NCI-H446 (cell line): Measurements from ENCODE around the gene ZSCAN29.

Experiments used
- DNase-seq, 2 experiments: peaks; one replicate each; lab custom pipeline; 2025; lab: John Stamatoyannopoulos, UW

The ZSCAN29 gene

DNA sequence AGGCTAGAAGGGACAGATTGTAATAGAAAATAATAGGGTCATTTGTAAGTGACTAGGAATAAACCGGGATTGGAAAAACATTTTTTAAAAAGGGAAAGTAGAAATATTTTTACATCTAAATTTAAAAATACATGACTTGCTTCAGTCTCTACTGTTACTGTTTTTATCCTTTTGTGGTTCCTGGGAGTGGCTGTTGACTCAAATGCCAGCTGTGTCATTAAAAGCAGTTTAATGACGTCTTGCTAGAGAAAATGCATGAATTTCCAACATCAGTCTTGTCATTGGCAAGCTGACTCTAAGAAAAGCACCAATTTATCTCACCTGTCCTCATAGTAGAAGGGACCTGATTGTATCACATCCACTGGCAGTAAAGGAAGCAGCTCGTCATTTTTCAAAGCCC is 23.7 kb downstream of the ZSCAN29 start:
- no peak for DNase-seq

DNA sequence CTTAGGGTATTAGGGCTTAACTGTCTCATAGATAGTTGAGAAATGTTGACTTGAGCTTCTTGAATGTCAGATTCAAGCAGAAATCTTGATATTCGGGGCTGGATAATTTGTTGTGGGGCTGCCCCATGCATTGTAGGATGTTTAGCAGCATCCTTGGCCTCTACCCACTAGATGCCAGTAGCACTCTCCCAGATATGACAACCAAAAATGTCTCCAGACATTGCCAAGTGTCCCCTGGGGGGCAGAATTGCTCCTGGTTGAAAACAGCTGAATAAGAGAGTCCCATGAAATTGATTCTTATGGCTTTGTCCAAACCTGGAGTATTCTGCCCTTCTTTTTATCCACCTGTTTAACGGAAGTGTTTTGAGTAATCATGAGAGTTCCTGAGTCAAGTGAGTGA is 24.5 kb downstream of the ZSCAN29 start:
- no peak for DNase-seq

DNA sequence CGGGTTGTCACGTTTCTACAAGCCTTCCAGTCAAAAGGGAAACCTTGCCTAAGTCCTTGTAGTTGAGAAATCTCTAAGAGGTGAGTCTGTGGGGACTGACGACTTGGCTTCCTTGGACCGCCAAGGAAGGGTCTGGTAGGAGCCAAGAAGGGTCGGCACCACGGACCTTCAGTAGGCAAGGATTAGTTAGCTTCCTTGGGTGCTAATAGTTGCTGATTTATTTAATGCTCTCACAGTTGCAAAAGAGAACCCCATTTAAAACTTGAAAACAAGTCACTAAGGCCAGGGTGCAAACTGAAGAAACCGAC is 40.1 kb downstream of the ZSCAN29 start:
- no peak for DNase-seq

DNA sequence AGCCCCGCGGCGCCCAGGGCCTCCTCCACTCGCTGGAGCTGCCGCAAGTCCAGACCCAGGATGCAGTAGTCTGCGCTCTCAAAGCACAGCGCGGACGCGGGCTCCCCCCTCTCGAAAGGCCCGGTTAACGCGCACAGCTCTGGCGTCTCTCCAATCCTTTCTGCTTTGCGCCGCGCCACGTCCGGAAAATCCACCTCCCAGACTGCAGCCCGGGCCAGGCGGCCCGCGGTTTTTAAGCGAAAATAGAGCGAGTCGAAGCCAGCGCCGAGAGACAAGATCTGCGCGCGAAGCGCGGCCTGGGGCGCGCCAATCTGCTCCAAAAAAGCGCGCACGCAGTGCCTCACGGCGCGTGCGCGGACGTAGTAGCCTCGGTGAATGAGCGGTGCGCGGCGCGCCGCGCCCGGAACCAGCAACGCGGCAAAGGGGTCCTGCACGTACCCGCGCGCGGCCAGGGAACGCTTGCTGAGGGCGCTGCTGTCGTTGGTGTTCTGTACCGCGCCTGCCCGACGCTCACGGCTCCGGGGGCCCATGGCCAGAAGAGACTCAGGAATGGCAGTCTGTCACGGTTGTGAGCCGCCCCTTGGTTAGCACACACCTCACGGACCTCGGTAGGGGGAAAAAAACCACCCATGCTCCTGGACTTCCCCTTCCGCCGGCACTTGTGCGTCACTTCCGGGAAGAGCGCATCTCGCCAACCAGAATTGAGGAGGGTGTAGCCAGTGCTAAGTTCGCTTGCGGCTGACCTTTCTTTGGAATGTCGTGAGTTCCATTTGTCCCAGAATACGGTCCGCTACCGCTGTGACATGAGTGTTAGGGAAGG is 40.7 kb downstream of the ZSCAN29 start, which contains the start of gene LCMT2:
Gene LCMT2, minus strand, starts transcription at position 614 of the 820 bp plus-strand sequence. Its CDS starts 84 bp downstream, at position 530.
- DNase-seq, result peak; percentile 93

DNA sequence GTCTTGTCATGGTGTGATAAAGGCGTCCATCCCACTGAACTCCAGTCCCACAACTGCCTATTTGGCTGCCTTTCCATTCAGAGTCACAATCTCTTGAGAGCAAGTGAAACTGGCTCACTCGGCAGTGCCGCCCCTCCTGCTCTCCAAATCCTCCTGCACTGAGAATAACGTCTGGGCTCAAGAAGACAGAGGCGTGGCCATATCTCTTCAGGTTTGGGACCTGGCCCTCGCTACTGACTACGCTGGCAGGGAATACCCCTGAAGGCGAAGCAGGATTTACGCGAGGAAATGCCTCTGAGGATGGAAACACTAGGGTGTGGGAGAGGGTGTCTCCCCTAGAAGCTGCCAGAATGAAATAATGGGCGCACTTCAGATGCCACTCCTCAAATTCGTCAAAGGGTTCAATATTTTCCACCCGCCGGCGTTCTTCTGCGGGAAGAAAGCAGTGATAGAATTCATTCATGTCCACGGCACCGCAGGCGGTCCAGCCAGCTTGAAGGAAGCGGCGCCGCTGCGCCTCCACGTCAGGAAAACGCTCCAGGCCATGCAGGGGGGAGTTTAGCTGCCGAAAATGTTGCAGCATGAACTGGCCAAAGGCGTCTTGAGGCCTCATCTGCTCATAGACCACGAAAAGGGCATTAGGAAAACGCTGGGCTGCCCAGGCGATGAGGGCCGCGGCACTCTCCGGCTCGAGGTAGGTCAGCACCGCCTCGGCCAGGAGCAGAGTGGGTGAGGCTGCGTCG is 41.5 kb downstream of the ZSCAN29 start:
- DNase-seq, result no peak

DNA sequence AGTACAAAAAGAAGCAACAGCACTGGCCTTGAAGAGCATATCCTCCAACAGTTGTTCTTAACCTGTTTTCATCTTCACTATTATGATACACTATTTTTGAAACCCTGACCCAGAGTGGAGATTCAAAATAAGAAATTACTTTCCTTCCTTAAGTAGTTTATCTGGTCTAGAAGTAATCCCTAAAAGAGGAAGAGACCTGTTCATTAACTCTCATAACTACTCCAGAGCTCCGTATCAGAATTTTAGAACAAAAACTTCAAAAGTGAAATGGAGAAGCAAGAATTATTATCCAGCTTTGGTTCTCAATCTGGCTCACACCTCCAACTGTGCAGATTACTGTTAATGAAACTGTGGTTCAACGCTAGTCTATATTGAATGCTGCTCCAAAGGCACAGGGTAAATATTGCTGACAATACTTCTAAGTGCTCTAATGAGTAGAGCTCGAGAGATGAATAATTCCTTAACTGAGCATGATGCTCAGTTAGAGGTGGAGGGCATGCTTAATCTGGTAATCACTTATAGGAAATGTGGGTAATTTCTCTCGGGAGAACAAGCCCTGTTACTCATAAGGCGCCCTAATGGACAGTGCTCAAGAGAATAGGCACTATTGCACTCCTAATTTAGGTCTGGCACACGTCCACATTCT is 45.7 kb downstream of the ZSCAN29 start:
- no peak for DNase-seq

DNA sequence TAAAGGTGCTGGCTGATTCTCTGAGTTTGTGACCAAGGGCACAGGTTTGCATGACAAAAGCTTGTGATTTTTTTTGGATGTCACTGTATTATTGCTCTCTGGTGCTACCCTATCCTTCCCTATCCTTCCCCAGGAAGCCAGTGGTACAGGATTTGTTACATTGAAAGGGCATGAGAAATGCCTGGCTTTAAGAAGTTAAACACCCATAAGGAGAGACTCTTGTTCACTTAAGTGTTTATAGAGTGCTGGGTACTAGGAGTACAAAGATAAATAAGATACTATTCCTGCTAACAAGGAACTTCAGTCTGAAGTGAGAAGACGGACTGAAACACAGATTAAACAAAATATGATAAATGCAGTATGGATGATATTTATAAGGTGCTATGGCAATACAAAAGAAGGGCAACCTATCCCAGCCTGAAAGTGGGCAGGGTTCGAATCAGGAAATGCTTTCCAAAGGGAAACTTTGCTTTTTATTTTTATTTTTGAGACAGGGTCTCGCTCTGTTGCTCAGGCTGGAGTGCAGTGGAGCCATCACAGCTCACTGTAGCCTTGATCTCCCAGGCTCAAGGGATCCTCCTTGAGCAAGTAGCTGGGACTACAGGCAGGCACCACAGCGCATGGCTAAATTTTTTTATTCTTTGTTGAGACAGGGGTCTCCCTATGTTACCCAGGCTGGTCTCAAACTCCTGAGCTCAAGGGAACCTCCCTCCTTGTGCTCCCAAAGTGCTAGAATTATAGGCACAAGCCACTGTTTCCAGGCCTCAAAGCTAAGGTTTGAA is 51.7 kb downstream of the ZSCAN29 start:
- no peak for DNase-seq

DNA sequence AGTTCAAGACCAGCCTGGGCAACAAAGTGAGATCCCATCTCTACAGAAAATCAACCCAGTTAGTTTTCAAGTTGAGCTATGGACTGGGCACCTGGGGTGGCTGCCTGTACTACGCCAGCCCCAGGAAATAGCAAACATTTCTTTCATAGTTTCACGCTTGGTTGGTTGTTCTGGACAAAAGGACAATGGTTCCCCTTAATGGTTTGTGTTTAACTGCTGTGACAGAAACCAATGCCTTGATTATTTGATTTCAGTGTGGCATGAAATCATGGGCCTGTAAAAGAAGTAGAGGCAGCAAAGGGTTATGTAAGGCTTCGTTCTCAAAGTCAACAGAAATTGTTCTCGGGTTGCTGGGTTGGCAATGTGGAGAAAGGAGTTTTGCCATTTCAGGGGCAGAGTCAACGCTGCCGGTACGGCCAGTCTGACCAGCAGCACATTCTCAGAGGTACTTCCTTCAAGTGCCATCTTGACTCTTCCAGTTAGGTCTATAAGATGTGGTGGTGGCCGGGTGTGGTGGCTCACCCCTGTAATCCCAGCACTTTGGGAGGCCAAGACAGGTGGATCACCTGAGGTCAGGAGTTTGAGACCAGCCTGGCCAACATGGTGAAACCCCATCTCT is 53.2 kb downstream of the ZSCAN29 start:
- no peak for DNase-seq

DNA sequence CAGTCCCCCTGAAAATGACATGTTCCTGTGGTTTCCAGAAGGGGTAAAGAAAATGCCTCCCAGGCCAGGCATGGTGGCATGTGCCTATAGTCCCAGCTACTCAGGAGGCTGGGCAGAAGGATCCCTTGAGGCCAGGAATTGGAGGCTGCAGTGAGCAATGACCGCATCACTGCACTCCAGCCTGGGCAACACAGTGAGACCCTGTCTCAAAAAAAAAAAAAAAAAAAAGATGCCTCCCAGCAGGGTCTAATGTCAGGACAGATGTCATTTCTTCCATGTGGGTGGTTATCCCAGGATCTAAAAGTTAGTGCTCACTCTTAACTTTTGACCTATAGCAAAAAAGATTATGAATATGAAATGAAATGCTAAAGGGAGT is 53.9 kb downstream of the ZSCAN29 start:
- no peak for DNase-seq

DNA sequence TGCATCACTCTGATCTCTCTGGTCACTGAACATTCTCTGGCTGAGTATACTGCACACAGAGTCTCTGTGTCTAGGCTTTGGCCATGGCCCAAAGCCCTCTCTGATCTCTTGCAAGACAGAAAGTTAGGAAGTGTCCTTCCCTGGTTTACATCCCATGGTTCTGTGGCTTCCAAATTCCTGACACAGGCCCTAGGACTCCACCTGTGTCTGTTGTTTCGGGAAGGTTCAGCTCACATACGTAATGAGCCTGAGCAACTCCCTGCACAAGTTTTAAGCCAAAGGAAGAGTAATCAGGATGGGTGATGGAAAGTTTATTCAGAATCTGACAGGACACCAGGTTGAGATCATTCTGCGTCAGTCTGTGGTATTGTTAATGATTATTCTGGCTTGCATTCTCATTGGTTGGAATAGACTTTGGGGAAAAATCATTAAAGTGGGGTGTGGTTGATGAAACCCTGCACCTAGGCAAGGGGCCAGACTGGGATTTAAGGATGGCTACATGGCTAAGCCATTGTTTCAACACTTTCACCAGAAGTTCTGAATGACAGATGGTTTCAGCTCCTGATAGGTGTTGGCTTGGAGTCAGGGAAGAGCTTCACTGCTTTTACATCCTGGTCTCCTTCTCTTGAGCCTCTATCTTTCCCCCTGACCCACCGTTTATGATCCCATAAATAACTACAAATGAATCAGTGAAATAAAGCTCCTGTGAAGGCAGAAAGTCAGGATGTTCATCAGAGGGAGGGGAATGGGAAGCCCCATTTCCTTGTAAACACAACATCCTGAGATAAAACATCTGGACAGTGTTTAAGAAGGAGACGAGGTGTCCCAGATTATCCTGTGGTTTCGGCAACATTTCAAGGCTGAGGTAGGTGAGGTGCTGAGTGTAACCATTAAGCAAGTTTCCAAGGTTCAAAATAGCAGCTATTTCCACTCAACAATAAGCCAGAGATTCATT is 54.5 kb downstream of the ZSCAN29 start:
- no peak for DNase-seq

DNA sequence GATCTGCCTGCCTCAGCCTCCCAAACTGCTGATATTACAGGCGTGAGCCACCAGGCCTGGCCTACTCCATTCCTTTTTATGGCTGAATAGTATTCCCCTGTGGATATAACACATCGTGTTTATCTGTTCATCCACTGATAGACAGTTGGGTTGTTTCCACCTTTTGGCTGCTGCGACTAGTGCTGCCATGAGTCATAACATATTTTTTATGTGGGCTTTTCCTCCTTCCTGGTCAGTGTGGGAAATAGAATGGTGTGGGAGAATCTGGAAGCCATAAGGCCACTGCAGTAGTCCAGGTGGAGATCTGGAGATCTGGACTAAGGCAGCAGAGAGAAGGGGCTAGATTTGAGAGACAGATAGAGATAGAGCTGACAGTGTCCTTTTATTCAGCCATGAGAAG is 56.7 kb downstream of the ZSCAN29 start:
- no peak for DNase-seq

DNA sequence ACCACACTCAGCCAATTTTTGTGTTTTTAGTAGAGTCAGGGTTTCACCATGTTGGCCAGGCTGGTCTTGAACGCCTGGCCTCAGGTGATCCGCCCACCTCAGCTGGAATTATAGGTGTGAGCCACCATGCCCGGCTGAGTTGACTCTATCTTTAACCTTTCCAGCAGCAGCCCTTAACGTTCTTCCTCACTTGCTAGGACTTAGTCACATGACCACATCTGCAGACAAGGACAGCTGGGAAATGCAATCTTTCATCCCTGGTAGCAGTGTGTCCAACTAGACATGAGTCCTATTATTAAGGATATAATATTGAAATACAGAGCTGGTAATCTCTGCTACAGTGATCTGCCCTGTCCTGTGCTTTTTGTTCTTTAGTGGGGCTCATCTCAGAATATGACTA is 58.5 kb downstream of the ZSCAN29 start:
- DNase-seq, result no peak
